NCI-H446 treated with DMSO at 0.1 percent for 48 hours (cell line): ENCODE measurements around the gene WWTR1.

Experiments used
- DNase-seq: peaks from one replicate; lab custom pipeline; 2025; lab: John Stamatoyannopoulos, UW

Gene WWTR1

GRCh38 chr3:149532489-149533180 is 125.2 kb downstream of the WWTR1 start:
- DNase-seq, result no peak

- DNase-seq, result no peak
Measured at GRCh38 chr3:149529099-149529498, 128.7 kb downstream of the WWTR1 start.

- DNase-seq, result no peak
Measured at GRCh38 chr3:149528340-149528650, 129.5 kb downstream of the WWTR1 start.

- no peak for DNase-seq
Measured at GRCh38 chr3:149527531-149528339, 130.1 kb downstream of the WWTR1 start.

DNA sequence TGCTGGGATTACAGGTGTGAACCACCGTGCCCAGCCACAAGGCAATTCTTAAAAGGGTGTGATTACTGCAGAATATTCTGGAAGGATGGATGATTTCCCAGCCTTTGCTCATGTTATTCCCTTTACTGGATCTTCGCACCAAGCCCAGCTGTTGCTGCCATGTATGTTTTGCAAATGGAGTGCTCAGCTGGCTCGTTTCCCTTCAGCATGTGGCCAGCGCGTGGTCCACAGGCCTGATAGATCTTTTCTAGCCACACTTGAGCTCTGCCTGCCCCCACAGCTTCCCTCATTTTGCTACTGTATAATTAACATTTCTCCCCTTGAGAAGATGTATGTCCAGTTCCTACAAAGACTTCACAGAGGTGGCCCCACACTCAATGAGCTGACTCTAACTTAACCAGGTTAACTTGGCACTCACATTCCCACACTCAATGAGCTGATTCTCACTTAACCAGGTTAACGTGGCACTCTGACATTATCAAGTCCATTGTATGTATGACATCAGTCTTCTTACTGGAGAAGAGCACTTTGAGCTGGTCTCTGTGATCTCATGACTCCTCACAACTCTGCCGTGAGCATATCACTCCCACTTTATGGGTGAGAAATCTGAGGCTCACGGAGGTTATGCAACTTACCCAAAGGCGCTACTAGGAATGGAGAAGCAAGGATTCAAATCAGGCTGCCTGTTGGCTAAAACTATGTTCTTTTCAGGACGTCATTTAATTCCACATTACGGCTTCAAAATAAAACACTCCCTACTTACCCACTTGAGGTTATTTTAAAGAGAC is 134.1 kb downstream of the WWTR1 start:
- no peak for DNase-seq

GRCh38 chr3:149519912-149520311 is 137.9 kb downstream of the WWTR1 start:
- no peak for DNase-seq

DNA sequence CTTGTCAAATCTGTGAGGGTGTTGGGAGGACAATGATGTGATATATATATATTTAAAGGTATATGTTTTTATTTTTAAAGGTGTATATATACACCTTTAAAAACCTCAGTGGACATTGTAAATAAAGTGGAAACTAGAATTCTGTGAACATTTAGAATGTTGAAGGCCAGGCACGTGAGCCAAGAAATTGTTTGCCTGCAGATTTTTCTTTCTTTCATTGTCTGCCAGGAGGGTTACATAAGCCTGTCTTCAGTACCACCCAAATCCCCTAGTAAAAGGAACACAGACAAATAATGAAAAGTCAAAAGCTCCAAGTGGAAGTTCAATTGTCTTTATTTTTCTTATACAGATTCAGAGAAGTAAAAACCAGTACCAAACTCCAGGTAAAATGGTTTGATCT is 140.9 kb downstream of the WWTR1 start:
- DNase-seq, result no peak

GRCh38 chr3:149515249-149515648 is 142.6 kb downstream of the WWTR1 start:
- DNase-seq, result no peak

- no peak for DNase-seq
Measured at GRCh38 chr3:149514471-149514870, 143.4 kb downstream of the WWTR1 start.

- peak; percentile 66 for DNase-seq
Measured at GRCh38 chr3:149512073-149512782, 145.6 kb downstream of the WWTR1 start.

DNA sequence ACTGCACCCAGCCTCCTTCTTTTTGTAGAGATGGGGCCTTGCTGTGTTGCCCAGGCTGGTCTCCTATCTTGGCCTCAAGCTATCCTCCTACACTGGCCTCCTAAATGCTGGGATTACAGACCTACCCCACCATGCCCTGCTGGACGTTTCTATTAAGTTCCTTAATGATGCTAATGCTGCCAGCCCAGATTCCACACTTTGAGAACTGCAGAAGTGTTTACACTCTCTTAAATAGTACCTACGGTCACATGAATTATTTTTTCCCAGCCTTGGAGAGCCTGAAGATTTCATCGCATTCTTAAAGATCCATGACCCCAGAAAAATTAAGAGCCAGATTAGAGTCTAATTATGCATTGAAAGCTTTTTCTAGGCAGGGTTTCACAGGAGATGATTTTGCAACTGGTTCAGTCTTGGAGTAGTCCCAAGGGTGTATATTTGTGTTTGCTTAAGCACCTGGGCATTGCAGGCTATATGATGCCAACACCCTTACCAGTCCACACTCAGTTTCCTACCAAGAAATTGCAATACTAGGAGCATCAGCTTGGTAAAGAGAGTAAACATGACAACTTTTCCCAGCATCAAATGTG is 146.7 kb downstream of the WWTR1 start:
- DNase-seq, result no peak

- DNase-seq, result no peak
Measured at GRCh38 chr3:149510480-149510879, 147.3 kb downstream of the WWTR1 start.

- DNase-seq, result no peak
Measured at GRCh38 chr3:149509526-149509925, 148.3 kb downstream of the WWTR1 start.

GRCh38 chr3:149507491-149508324 is 150.1 kb downstream of the WWTR1 start:
- DNase-seq, result no peak

- DNase-seq, result no peak
Measured at GRCh38 chr3:149506965-149507364, 150.9 kb downstream of the WWTR1 start.

- DNase-seq, result no peak
Measured at GRCh38 chr3:149506540-149506939, 151.3 kb downstream of the WWTR1 start.

DNA sequence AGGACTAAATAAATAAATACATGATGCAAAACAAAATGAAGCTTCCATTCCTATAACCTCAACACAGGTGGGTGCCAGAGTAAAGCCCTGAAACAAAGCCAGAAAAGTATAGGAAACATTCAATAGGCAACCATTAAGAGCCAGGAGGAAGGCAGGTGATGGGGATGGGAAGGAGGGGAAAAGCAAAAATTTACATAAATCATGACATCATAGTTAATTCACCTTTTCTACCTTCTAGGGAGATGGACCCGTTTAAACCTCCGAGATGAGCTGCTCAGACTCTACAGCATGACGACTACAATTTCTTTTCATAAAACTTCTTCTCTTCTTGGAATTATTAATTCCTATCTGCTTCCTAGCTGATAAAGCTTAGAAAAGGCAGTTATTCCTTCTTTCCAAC is 155.4 kb downstream of the WWTR1 start:
- no peak for DNase-seq

GRCh38 chr3:149501524-149501923 is 156.3 kb downstream of the WWTR1 start:
- DNase-seq, result no peak

DNA sequence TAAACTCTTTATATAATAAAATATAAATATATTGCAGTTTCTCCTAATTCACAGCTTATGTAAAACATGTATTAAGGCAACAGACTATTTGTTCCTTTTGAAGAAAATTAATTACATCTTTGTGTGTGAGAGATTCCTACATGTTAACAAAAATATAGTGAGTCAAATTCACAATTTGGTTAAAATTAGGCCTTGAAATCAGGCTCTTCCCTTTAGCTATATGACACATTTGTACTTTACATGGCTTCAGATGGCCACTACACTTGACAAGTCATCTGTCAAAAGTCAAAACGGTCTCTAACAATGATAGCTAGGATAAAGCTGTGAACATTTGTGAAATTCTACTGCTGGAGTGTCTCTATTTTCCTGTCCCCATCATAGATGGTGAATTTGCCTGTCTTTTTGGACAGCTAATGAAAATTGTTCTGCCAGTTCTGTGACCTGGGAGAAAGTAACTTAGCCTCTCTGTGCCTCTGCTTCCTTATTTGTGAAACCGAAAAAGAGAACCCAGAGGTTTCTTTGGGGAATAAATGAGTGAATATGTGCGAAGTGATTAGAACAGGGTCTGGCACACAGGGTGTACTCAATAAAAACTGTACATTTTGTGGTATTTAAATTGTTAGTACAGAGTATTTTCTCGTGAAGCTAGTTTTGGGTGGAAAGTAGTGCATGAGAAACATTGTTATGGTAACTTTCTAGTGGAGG is 159.7 kb downstream of the WWTR1 start:
- no peak for DNase-seq

GRCh38 chr3:149496891-149497290 is 160.9 kb downstream of the WWTR1 start:
- DNase-seq, result no peak
